Smooth muscle cell of the pulmonary artery (primary cell): Measurements from ENCODE around the gene TBC1D9. TPM values are rescaled to one million over a fixed set of nuclear protein-coding genes. Genes with fewer than 3 reads are reported as not detected.

Source experiments
- total RNA-seq: library from RNA; depleted of rRNA; stranded (reverse); fragments of >200 nt; gene quantifications from 2 replicates; pipeline ENCODE4 v1.2.3, GENCODE V29; 2014

TBC1D9 gene
- 43.7 and 45.7 TPM in 2 replicates for total RNA-seq

GRCh38 chr4:140756319-140757231 lies at the start of gene TBC1D9:
TBC1D9 (minus strand) TSS chr4:140756385; CDS start chr4:140756045, 340 bp downstream.

Other genes with a start within 250 kb of the TBC1D9 start
- 23.4 and 29.1 TPM in 2 replicates for gene ELMOD2, start 232.2 kb downstream of the TBC1D9 start, total RNA-seq
- not detected in 2 replicates for gene UCP1, start 187.4 kb downstream of the TBC1D9 start, total RNA-seq